Dendritic cell treated with granulocyte-macrophage colony-stimulating factor and Interleukin-4, amounts not matched to agents 40 ng/mL and 50 ng/mL, for 4 days (primary cell): ENCODE results near the gene PCDHA9.
"Not testable (repeated sequence)": the region's sequence is repeated elsewhere in the genome, so short reads cannot be mapped to it uniquely, and the experiment has no call there.

Experiments used
- H3K27ac Mint-ChIP-seq: one replicate; pipeline ENCODE4 v1.8.0; 2022; ENCODE audit warnings: mild to moderate bottlenecking, mixed read lengths
- H3K27me3 Mint-ChIP-seq: one replicate; pipeline ENCODE4 v1.8.0; 2022; ENCODE audit warnings: mild to moderate bottlenecking, mixed read lengths
- H3K36me3 Mint-ChIP-seq: one replicate; pipeline ENCODE4 v1.8.0; 2022; ENCODE audit warnings: low read depth, mixed read lengths
- H3K4me1 Mint-ChIP-seq: one replicate; pipeline ENCODE4 v1.8.0; 2022; ENCODE audit warnings: low read depth, mixed read lengths
- H3K4me3 Mint-ChIP-seq: one replicate; pipeline ENCODE4 v1.8.0; 2022; ENCODE audit warnings: mild to moderate bottlenecking, moderate library complexity, mixed read lengths
- H3K9me3 Mint-ChIP-seq: one replicate; pipeline ENCODE4 v1.8.0; 2022; ENCODE audit warnings: mixed read lengths
- intact Hi-C: fragments of 100-400 bp; cut with micrococcal nuclease; formaldehyde crosslinking; loops from one replicate; pipeline ENCODE4 v1.15.0; 2022

PCDHA9 gene

DNA sequence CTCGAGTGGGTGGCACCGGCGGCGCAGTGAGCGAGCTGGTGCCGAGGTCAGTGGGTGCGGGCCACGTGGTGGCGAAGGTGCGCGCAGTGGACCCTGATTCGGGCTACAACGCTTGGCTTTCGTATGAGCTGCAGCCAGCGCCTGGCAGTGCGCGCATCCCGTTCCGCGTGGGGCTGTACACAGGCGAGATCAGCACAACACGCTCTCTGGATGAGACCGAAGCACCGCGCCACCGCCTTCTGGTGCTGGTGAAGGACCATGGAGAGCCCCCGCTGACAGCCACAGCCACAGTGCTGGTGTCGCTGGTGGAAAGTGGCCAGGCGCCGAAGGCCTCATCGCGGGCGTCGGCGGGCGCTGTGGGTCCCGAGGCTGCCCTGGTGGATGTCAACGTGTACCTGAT, 24.7 kb upstream of the PCDHA9 start:
- intact Hi-C loops, result no loop called here
- no peaks in the 10 kb centered on the region for H3K4me1 Mint-ChIP-seq

DNA sequence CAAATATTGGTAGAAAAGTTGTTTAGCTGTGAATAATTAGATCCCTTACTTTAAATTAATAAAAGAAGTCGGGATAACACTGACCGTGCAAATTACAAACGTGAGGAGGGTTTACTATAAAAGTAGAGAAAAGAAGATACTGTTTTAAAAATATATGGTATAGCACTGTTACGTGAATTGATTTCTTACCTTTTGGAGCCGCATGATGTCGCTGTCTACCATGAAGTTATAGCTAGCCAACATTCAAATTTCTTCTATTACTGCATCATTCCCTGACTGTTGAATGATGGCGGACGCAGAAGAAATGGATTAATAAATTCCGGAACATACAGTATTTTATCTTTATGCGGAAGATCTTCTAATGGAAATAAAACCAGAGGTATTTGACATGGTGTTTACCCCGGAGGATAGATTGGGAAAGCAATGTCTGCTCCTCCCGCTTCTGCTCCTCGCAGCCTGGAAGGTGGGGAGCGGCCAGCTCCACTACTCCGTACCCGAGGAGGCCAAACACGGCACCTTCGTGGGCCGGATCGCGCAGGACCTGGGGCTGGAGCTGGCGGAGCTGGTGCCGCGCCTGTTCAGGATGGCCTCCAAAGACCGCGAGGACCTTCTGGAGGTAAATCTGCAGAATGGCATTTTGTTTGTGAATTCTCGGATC, 20.3 kb upstream of the PCDHA9 start, which contains the start of gene PCDHA6:
TSS of gene PCDHA6 (plus strand) at position 257 of the 658 bp plus-strand sequence. CDS start at position 389, 132 bp downstream.
- intact Hi-C loops, result no loop called here
- Mint-ChIP-seq H3K4me1 (no peaks in the 10 kb centered on the region), H3K27me3 (peaks cover 30% of the 10 kb centered on the region), H3K27ac (no peak within 1 kb of the TSS), H3K9me3 (peaks cover 65% of the 10 kb centered on the region), H3K36me3 (no peaks in the 10 kb centered on the region), H3K4me3 (no peak within 1 kb of the TSS)

More for the DNA sequence above, 24.7 kb upstream of the PCDHA9 start:
- H3K4me3 Mint-ChIP-seq, result no peak overlapping the region
- no peaks in the 10 kb centered on the region for H3K36me3 Mint-ChIP-seq
- H3K27ac Mint-ChIP-seq, result no peak overlapping the region
- peaks cover 21% of the 10 kb centered on the region for H3K27me3 Mint-ChIP-seq
- peaks cover 49% of the 10 kb centered on the region for H3K9me3 Mint-ChIP-seq

DNA sequence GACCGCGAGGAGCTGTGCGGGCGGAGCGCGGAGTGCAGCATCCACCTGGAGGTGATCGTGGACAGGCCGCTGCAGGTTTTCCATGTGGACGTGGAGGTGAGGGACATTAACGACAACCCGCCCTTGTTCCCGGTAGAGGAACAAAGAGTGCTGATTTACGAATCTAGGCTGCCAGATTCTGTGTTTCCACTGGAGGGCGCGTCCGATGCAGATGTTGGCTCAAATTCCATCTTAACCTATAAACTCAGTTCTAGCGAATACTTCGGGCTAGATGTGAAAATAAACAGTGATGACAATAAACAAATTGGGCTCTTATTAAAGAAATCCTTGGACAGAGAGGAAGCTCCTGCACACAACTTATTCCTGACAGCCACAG, 19.8 kb upstream of the PCDHA9 start:
- Mint-ChIP-seq H3K27ac (no peak overlapping the region), H3K4me1 (no peaks in the 10 kb centered on the region), H3K27me3 (peaks cover 32% of the 10 kb centered on the region), H3K4me3 (no peak overlapping the region), H3K36me3 (no peaks in the 10 kb centered on the region), H3K9me3 (peaks cover 65% of the 10 kb centered on the region)
- intact Hi-C loops, result no loop called here

DNA sequence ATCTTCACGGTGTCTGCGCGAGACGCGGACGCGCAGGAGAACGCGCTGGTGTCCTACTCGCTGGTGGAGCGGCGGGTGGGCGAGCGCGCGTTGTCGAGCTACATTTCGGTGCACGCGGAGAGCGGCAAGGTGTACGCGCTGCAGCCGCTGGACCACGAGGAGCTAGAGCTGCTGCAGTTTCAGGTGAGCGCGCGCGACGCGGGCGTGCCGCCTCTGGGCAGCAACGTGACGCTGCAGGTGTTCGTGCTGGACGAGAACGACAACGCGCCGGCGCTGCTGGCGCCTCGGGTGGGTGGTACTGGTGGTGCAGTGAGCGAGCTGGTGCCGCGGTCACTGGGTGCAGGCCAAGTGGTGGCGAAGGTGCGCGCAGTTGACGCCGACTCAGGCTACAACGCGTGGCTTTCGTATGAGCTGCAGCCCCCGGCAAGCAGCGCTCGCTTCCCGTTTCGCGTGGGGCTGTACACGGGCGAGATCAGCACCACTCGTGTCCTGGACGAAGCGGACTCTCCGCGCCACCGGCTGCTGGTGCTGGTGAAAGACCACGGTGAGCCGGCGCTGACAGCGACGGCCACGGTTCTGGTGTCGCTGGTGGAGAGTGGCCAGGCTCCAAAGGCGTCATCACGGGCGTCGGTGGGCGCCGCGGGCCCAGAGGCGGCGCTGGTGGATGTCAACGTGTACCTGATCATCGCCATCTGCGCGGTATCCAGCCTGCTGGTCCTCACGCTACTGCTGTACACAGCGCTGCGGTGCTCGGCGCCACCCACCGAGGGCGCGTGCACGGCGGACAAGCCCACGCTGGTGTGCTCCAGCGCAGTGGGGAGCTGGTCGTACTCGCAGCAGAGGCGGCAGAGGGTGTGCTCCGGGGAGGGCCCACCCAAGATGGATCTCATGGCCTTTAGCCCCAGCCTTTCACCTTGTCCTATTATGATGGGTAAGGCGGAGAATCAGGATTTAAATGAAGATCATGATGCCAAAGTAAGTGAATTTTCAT, 18.4 kb upstream of the PCDHA9 start:
- intact Hi-C loops, result not testable (repeated sequence)
- Mint-ChIP-seq H3K27me3 (peaks cover 38% of the 10 kb centered on the region), H3K9me3 (peaks cover 68% of the 10 kb centered on the region)

DNA sequence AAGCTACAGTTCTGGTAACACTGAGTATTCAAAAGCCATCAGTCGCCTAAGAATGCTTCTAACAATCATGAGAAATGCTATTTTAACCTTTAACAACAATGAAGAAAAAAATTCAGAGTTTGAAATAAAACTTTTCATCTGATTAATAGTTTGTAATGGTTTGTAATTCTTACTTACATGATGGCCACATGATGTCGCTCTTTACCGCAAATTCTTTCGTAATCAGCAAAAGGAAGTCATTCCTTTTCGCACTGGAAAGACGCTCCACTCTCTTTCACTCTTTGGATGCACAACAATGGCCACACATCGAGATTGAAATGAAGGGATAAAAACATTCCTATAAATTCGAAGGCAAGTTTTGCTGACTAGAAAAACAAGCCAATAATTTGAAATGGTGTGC, 14.2 kb upstream of the PCDHA9 start, which contains the start of gene PCDHA7:
TSS of gene PCDHA7 (plus strand) at position 277 of the 400 bp plus-strand sequence. CDS start at position 392, 115 bp downstream.
- no peaks in the 10 kb centered on the region for H3K36me3 Mint-ChIP-seq
- H3K4me1 Mint-ChIP-seq, result no peaks in the 10 kb centered on the region
- no peak within 1 kb of the TSS for H3K4me3 Mint-ChIP-seq
- H3K27me3 Mint-ChIP-seq, result peaks cover 26% of the 10 kb centered on the region
- intact Hi-C loops, result no loop called here
- H3K9me3 Mint-ChIP-seq, result peaks cover 53% of the 10 kb centered on the region
- no peak within 1 kb of the TSS for H3K27ac Mint-ChIP-seq

More for the DNA sequence above, 18.4 kb upstream of the PCDHA9 start:
- not testable (repeated sequence) for H3K4me1 Mint-ChIP-seq, H3K27ac Mint-ChIP-seq, H3K4me3 Mint-ChIP-seq, H3K36me3 Mint-ChIP-seq

DNA sequence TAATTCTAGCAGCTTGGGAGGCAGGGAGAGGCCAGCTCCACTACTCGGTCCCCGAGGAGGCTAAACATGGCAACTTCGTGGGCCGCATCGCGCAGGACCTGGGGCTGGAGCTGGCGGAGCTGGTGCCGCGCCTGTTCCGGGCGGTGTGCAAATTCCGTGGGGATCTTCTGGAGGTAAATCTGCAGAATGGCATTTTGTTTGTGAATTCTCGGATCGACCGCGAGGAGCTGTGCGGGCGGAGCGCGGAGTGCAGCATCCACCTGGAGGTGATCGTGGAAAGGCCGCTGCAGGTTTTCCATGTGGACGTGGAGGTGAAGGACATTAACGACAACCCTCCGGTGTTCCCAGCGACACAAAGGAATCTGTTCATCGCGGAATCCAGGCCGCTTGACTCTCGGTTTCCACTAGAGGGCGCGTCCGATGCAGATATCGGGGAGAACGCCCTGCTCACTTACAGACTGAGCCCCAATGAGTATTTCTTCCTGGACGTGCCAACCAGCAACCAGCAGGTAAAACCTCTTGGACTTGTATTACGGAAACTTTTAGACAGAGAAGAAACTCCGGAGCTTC, 13.7 kb upstream of the PCDHA9 start:
- H3K36me3 Mint-ChIP-seq, H3K27ac Mint-ChIP-seq, intact Hi-C loops, H3K4me3 Mint-ChIP-seq, H3K4me1 Mint-ChIP-seq: not testable (repeated sequence)
- Mint-ChIP-seq H3K9me3 (peaks cover 50% of the 10 kb centered on the region), H3K27me3 (peaks cover 23% of the 10 kb centered on the region)

DNA sequence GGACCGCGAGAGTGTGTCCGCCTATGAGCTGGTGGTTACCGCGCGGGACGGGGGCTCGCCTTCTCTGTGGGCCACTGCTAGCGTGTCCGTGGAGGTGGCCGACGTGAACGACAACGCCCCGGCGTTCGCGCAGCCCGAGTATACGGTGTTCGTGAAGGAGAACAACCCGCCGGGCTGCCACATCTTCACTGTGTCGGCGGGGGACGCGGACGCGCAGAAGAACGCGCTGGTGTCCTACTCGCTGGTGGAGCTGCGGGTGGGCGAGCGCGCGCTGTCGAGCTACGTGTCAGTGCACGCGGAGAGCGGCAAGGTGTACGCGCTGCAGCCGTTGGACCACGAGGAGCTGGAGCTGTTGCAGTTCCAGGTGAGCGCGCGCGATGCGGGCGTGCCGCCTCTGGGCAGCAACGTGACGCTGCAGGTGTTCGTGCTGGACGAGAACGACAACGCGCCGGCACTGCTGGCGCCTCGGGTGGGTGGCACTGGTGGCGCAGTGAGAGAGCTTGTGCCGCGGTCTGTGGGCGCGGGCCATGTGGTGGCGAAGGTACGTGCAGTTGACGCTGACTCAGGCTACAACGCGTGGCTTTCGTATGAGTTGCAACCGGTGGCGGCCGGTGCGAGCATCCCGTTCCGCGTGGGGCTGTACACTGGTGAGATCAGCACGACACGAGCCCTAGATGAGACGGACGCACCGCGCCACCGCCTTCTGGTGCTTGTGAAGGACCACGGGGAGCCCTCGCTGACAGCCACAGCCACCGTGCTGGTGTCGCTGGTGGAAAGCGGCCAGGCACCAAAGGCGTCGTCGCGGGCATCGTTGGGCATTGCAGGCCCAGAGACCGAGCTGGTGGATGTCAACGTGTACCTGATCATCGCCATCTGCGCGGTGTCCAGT, 12.3 kb upstream of the PCDHA9 start:
- H3K4me3 Mint-ChIP-seq, result no peak overlapping the region
- H3K27me3 Mint-ChIP-seq, result peaks cover 18% of the 10 kb centered on the region
- intact Hi-C loops, result no loop called here
- H3K4me1 Mint-ChIP-seq, result no peaks in the 10 kb centered on the region
- no peak overlapping the region for H3K27ac Mint-ChIP-seq
- peaks cover 54% of the 10 kb centered on the region for H3K9me3 Mint-ChIP-seq
- no peaks in the 10 kb centered on the region for H3K36me3 Mint-ChIP-seq

DNA sequence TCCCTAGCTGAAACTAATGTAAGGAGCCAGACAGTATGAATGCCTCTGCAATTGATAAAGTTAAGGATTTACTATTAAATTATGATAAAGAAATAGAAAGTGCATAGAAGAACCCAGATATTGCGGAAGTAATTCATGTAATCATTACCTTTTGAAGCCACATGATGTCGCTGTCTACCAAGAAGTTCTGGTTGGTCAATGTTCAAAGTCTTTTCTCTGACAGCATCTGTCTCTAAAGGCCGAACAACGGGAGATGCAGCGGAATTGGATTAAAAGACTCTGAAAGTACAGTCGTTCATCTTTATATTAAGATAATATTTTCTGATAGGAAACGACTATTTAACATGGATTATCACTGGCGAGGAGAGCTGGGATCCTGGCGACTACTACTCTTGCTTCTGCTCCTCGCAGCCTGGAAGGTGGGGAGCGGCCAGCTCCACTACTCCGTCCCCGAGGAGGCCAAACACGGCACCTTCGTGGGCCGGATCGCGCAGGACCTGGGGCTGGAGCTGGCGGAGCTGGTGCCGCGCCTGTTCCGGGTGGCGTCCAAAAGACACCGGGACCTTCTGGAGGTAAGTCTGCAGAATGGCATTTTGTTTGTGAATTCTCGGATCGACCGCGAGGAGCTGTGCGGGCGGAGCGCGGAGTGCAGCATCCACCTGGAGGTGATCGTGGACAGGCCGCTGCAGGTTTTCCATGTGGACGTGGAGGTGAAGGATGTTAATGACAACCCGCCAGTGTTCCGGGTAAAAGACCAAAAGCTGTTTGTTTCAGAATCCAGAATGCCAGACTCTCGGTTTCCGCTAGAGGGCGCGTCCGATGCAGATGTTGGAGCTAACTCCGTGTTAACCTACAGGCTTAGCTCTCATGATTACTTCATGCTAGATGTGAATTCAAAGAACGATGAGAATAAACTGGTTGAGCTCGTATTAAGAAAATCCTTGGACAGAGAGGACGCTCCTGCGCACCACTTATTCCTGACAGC, 6.9 kb upstream of the PCDHA9 start, which contains the start of gene PCDHA8:
TSS of gene PCDHA8 (plus strand) at position 210 of the 985 bp plus-strand sequence. CDS start at position 345, 135 bp downstream.
- Mint-ChIP-seq H3K27me3 (peaks cover 8% of the 10 kb centered on the region), H3K36me3 (no peaks in the 10 kb centered on the region), H3K9me3 (peaks cover 39% of the 10 kb centered on the region), H3K27ac (no peak within 1 kb of the TSS), H3K4me3 (no peak within 1 kb of the TSS), H3K4me1 (no peaks in the 10 kb centered on the region)
- intact Hi-C loops, result no loop called here

DNA sequence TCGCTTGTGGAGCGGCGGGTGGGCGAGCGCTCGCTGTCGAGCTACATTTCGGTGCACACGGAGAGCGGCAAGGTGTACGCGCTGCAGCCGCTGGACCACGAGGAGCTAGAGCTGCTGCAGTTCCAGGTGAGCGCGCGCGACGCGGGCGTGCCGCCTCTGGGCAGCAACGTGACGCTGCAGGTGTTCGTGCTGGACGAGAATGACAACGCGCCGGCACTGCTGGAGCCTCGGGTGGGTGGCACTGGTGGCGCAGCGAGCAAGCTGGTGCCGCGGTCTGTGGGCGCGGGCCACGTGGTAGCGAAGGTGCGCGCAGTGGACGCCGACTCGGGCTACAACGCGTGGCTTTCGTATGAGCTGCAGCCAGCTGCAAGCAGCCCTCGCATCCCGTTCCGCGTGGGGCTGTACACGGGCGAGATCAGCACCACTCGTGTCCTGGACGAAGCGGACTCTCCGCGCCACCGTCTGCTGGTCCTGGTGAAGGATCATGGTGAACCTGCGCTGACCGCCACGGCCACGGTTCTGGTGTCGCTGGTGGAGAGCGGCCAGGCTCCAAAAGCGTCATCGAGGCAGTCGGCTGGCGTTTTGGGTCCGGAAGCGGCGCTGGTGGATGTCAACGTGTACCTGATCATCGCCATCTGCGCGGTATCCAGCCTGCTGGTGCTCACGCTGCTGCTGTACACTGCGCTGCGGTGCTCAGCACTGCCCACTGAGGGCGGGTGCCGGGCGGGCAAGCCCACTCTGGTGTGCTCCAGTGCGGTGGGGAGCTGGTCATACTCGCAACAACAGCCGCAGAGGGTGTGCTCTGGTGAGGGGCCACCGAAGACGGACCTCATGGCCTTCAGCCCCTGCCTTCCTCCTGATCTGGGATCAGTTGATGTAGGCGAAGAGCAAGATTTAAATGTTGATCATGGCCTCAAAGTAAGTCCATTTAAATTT, 5.1 kb upstream of the PCDHA9 start:
- Mint-ChIP-seq H3K27me3 (peaks cover 16% of the 10 kb centered on the region), H3K4me1 (no peaks in the 10 kb centered on the region), H3K27ac (no peak overlapping the region), H3K36me3 (no peaks in the 10 kb centered on the region), H3K9me3 (peaks cover 50% of the 10 kb centered on the region), H3K4me3 (no peak overlapping the region)
- intact Hi-C loops, result no loop called here

DNA sequence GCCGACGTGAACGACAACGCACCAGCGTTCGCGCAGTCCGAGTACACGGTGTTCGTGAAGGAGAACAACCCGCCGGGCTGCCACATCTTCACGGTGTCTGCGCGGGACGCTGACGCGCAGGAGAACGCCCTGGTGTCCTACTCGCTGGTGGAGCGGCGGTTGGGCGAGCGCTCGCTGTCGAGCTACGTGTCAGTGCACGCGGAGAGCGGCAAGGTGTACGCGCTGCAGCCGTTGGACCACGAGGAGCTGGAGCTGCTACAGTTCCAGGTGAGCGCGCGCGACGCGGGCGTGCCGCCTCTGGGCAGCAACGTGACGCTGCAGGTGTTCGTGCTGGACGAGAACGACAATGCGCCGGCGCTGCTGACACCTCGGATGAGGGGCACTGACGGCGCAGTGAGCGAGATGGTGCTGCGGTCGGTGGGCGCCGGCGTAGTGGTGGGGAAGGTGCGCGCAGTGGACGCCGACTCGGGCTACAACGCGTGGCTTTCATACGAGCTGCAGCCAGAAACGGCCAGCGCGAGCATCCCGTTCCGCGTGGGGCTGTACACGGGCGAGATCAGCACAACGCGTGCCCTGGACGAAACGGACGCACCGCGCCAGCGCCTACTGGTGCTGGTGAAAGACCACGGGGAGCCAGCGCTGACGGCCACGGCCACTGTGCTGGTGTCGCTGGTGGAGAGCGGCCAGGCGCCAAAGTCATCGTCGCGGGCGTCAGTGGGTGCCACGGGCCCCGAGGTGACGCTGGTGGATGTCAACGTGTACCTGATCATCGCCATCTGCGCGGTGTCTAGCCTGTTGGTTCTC, 1.9 kb downstream of the PCDHA9 start:
- H3K4me3 Mint-ChIP-seq, intact Hi-C loops, H3K4me1 Mint-ChIP-seq, H3K36me3 Mint-ChIP-seq, H3K27ac Mint-ChIP-seq: not testable (repeated sequence)
- H3K9me3 Mint-ChIP-seq, result peaks cover 30% of the 10 kb centered on the region
- H3K27me3 Mint-ChIP-seq, result peaks cover 15% of the 10 kb centered on the region
